ENCODE measurements around the gene CD163L1. TPM values are rescaled to one million over a fixed set of nuclear protein-coding genes. Genes with fewer than 3 reads are reported as not detected.

The CD163L1 gene
- polyA plus RNA-seq, 1 donor (not counting 4 experiments of a cell fraction or from before 2014, with no cell fraction given): 0.62 TPM

DNA sequence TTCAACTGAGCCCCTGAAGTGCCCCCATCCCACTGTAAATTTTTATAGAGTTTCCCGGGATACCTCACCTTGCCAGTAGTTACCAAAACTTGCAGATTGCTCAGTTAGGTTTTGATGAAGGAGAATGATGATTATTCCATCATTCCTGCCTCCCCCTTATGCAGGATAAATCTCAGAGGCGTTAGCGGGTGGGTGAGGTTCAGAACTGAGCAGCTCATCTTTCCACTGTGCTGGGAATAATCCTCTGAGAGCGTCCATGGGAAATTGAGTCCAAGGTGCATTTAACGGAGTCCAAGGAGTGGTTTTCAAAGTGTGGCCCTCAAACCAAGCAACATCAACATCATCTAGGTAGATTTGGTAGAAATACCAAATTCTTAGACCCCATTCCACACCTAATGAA lies 121.4 kb downstream of the CD163L1 start:
- Histone ChIP-seq H3K9me3 (ENCODE audit: control insufficient read depth, low read depth, low read length) (no peaks in the 10 kb centered on the region), H3K27me3 (ENCODE audit: control insufficient read depth, extremely low read depth, insufficient read depth, low read length) (no peaks in the 10 kb centered on the region), H3K79me2 (ENCODE audit: control insufficient read depth, insufficient read depth, low read length) (no peaks in the 10 kb centered on the region), H2AFZ (ENCODE audit: control insufficient read depth, low read length) (no peak overlapping the region), H3K36me3 (ENCODE audit: control insufficient read depth in 2 of 2, extremely low read depth in 1 of 2, insufficient read depth in 2 of 2, low read length in 2 of 2) (no peaks in the 10 kb centered on the region), H3K9ac (ENCODE audit: control insufficient read depth, extremely low read depth, insufficient read depth, low read length) (no peak overlapping the region), H3K4me2 (ENCODE audit: control insufficient read depth, extremely low read depth, insufficient read depth, low read depth, low read length) (no peak overlapping the region), H3K4me3 (ENCODE audit: control insufficient read depth in 2 of 3, extremely low read depth in 1 of 3, insufficient read depth in 2 of 3, low read depth in 1 of 3, low read length in 3 of 3) (no peak overlapping the region), H3K9me1 (ENCODE audit: control insufficient read depth, extremely low read depth, insufficient read depth, low read length) (no peaks in the 10 kb centered on the region), H4K20me1 (ENCODE audit: control insufficient read depth, extremely low read depth, insufficient read depth, low read length) (no peaks in the 10 kb centered on the region), H3K27ac (ENCODE audit: control insufficient read depth, insufficient read depth, low read length) (no peak overlapping the region), H3K4me1 (ENCODE audit: control insufficient read depth, extremely low read depth, insufficient read depth, low read length) (no peaks in the 10 kb centered on the region)
- dilution Hi-C loops (cut with MboI; ENCODE audit: extremely low pct_ligation_motif_present, low sequenced_read_pairs): no loop called here
- no peak for TF ChIP-seq EZH2 (IDR thresholded peaks at IDR 0.05; ENCODE audit: low read length)
- no peak for TF ChIP-seq CTCF (optimal IDR thresholded peaks at IDR 0.05 in 1 of 3, IDR thresholded peaks at IDR 0.05 in 1 of 3, conservative IDR thresholded peaks at IDR 0.05 in 1 of 3; ENCODE audit: extremely low read depth in 1 of 3, insufficient read depth in 2 of 3, low read length in 3 of 3)
- no peak for FAIRE-seq
- no peak for DNase-seq (ENCODE audit: low read depth, low spot score)

DNA sequence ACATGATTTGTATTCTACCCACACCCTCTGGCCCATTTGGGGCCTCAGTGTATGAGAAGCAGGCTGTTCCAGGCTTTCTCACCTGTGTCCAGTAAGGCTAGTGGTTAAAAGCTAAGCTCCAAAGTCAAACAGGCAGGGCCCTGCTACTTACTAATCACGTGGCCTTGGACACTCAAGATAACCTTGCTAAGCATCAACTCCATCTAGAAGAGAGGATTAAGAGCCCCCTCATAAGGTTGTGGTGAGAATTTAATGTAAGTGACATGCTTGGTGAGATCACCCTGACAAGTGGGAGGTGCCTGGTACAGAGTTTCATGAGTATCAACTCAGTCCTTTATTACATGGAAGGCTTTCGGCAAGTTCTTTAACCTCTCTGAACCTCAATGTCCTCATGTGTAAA lies 122.3 kb downstream of the CD163L1 start:
- no peak for DNase-seq (ENCODE audit: low read depth, low spot score)
- TF ChIP-seq CTCF (optimal IDR thresholded peaks at IDR 0.05 in 1 of 3, IDR thresholded peaks at IDR 0.05 in 1 of 3, conservative IDR thresholded peaks at IDR 0.05 in 1 of 3; ENCODE audit: extremely low read depth in 1 of 3, insufficient read depth in 2 of 3, low read length in 3 of 3) (no peak), EZH2 (IDR thresholded peaks at IDR 0.05; ENCODE audit: low read length) (no peak)
- no peak overlapping the region for H3K4me3 ChIP-seq (ENCODE audit: control insufficient read depth in 2 of 3, extremely low read depth in 1 of 3, insufficient read depth in 2 of 3, low read depth in 1 of 3, low read length in 3 of 3)
- no peak for FAIRE-seq
- no peak overlapping the region for H3K27ac ChIP-seq (ENCODE audit: control insufficient read depth, insufficient read depth, low read length)
- H2AFZ ChIP-seq (ENCODE audit: control insufficient read depth, low read length): no peak overlapping the region
- no peaks in the 10 kb centered on the region for H3K4me1 ChIP-seq (ENCODE audit: control insufficient read depth, extremely low read depth, insufficient read depth, low read length)
- dilution Hi-C loops (cut with MboI; ENCODE audit: extremely low pct_ligation_motif_present, low sequenced_read_pairs): no loop called here
- H3K9ac ChIP-seq (ENCODE audit: control insufficient read depth, extremely low read depth, insufficient read depth, low read length): no peak overlapping the region
- no peaks in the 10 kb centered on the region for H3K79me2 ChIP-seq (ENCODE audit: control insufficient read depth, insufficient read depth, low read length)
- no peaks in the 10 kb centered on the region for H3K9me3 ChIP-seq (ENCODE audit: control insufficient read depth, low read depth, low read length)
- no peaks in the 10 kb centered on the region for H3K27me3 ChIP-seq (ENCODE audit: control insufficient read depth, extremely low read depth, insufficient read depth, low read length)
- no peaks in the 10 kb centered on the region for H3K9me1 ChIP-seq (ENCODE audit: control insufficient read depth, extremely low read depth, insufficient read depth, low read length)
- no peaks in the 10 kb centered on the region for H4K20me1 ChIP-seq (ENCODE audit: control insufficient read depth, extremely low read depth, insufficient read depth, low read length)
- H3K36me3 ChIP-seq (ENCODE audit: control insufficient read depth in 2 of 2, extremely low read depth in 1 of 2, insufficient read depth in 2 of 2, low read length in 2 of 2): no peaks in the 10 kb centered on the region
- H3K4me2 ChIP-seq (ENCODE audit: control insufficient read depth, extremely low read depth, insufficient read depth, low read depth, low read length): no peak overlapping the region

Measured in keratinocyte (primary cell).